Fibroblast of pulmonary artery (primary cell): ENCODE data around the gene WDR35.

Experiments used
- DNase-seq: peaks from one replicate; pipeline ENCODE4 v3.0.0-alpha.2; 2010; ENCODE audit warnings: low read depth
- H3K4me3 ChIP-seq: replicated peaks from 2 replicates; pipeline ENCODE4 v1.5.1; 2011; ENCODE audit warnings: low read depth, mild to moderate bottlenecking, control low read depth, low read length, moderate library complexity
- TF ChIP-seq, protein P1 (sequence below): IDR thresholded peaks from 2 replicates; pipeline ENCODE4 v1.5.1; 2011; ENCODE audit warnings: mild to moderate bottlenecking, control low read depth, low read length, inconsistent platforms; ENCODE audit errors: missing control alignments

The WDR35 gene

DNA sequence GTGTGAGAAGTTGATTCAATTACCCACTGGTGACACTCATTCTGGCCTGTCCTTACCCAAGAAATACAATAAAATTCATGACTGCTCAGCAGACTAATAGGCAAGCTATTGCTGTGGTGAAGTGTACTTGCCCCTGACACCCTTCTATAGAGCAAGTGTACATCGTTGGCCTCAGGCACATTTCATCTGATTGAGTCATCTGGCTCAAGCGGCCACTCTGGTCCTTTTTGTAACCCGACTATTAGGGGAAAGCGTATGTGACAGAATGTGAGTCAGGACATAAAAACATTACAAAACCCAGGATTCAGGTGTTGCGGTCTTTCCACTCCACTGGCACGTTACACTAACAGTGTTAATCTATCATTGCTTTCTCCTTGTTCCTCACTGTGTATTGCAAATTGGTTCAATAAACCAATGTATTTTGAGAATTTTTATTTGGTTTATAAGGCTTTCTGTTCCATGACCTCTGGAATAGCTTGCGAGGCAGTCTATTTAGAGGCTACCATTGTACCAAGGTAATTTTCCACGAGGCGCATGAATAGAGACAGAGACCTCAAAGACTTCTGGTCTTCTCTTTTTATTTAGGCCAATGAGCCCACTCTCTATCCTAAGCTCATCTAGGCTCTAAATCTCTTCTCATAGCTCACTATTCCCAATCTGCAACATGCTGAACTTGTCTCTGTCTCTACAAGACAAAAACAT lies 77.9 kb downstream of the WDR35 start:
- TF ChIP-seq, protein P1, sequence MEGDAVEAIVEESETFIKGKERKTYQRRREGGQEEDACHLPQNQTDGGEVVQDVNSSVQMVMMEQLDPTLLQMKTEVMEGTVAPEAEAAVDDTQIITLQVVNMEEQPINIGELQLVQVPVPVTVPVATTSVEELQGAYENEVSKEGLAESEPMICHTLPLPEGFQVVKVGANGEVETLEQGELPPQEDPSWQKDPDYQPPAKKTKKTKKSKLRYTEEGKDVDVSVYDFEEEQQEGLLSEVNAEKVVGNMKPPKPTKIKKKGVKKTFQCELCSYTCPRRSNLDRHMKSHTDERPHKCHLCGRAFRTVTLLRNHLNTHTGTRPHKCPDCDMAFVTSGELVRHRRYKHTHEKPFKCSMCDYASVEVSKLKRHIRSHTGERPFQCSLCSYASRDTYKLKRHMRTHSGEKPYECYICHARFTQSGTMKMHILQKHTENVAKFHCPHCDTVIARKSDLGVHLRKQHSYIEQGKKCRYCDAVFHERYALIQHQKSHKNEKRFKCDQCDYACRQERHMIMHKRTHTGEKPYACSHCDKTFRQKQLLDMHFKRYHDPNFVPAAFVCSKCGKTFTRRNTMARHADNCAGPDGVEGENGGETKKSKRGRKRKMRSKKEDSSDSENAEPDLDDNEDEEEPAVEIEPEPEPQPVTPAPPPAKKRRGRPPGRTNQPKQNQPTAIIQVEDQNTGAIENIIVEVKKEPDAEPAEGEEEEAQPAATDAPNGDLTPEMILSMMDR, result no peak
- DNase-seq, result peak; percentile 47
- H3K4me3 ChIP-seq, result no peak overlapping the region

DNA sequence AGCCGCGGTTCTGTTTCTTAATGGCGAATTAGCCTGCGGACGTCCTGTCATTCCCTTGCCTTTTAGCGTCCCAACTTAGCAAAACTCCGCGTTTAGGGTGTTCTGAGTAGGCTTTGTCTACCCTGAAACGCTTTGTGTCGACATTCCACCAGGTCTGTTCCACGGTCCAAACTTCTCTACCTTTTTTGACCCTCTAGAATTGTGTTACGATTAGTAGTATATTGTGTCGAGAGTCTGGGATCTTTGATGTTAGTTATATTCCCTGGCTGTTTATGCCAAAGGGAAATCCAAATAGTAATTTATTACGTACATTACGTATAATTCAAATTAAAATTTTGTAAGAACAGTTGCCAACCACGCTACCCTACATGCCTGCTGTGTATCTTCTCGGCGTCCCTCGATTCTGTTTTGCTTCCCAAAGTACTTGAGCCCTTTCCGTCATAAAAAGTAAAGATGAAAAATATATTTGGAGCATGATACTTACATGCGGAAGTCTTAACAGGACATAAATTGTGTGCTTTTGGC lies 87.6 kb downstream of the WDR35 start:
- DNase-seq, result peak; percentile 14
- TF ChIP-seq, protein P1, result no peak
- H3K4me3 ChIP-seq, result peak overlapping the region; percentile 92

DNA sequence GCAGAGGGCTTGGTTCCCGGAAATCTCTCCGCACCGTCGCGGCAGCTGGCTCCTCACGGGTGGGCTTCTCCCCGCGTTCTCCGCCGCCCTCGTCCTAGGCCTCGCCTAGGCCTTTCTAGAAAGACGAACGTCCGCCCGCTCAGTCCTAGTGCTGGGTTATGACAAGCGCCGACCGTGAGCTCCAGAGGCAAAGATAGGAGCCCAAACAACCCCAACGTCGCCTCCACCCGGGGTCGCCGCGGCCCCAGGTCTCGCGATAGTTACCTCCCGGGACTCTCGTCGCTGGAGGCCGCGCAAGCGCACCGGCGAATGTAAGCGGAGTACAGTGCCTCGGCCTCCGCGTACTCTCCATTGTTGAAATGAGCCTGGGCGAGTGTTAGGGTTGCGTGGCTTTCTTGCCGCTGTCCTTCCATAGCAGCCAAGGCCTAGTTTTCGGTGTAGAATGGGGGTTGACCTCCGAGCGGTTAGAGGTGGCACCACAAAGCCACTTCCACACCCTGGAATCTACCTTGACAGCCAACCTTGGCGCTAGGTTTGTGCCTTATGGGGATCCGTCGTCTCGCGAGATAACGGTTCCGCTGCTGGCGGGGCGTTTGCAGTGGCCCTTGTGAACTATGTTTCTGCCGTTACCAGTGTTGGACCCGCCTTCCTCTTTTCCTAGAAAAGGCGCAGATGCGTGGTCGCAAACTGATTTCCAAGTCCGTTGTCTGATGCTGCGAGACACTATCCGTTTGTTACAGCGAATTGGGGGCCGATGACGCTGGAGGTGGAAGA lies 88.3 kb downstream of the WDR35 start, which contains the start of gene TTC32:
TTC32 (minus strand) TSS at position 542 of the 774 bp plus-strand sequence; CDS start at position 413, 129 bp downstream.
- peak; percentile 96 for DNase-seq
- TF ChIP-seq, protein P1, result no peak
- H3K4me3 ChIP-seq, result peak within 1 kb of the TSS; percentile 92

- peak; percentile 35 for DNase-seq
Measured at GRCh38 chr2:19900931-19901441, 88.9 kb downstream of the WDR35 start.

GRCh38 chr2:19899985-19900930 lies 89.6 kb downstream of the WDR35 start:
- DNase-seq, result peak; percentile 13
- TF ChIP-seq, protein P1, result no peak
- H3K4me3 ChIP-seq, result peak overlapping the region; percentile 92

More at GRCh38 chr2:19900931-19901441, 88.9 kb downstream of the WDR35 start:
- H3K4me3 ChIP-seq, result peak overlapping the region; percentile 92
- TF ChIP-seq, protein P1, result no peak
